ENCODE data around the gene WBP11. TPM values are rescaled to one million over a fixed set of nuclear protein-coding genes. Genes with fewer than 3 reads are reported as not detected.
A peak's percentile ranks its signal among the peaks of the same experiment; 100 is the strongest.

The WBP11 gene
- total RNA-seq, 8 experiments from 2014 or later: 14.5 to 38.5 (median 29.6) TPM

GRCh38 chr12:14811486-14811885 lies 8.2 kb upstream of the WBP11 start:
- in situ Hi-C loops (cut with MboI; ENCODE audit: low pct_unique_long_range_greater_than_20kb in 2 of 9, low sequenced_read_pairs in 9 of 9, unreplicated experiment in 9 of 9): no loop called here
- H3K27ac ChIP-seq: no peak overlapping the region
- no peak for ATAC-seq (replicated peaks in 6 of 8)
- H3K4me1 ChIP-seq (replicated peaks in 1 of 2): no peaks in the 10 kb centered on the region
- 63 to 100% (median 94%) methylated on average over 2 of the region's 2 CpGs for whole genome bisulfite sequencing, 10 experiments
- no peak overlapping the region for H3K4me3 ChIP-seq

DNA sequence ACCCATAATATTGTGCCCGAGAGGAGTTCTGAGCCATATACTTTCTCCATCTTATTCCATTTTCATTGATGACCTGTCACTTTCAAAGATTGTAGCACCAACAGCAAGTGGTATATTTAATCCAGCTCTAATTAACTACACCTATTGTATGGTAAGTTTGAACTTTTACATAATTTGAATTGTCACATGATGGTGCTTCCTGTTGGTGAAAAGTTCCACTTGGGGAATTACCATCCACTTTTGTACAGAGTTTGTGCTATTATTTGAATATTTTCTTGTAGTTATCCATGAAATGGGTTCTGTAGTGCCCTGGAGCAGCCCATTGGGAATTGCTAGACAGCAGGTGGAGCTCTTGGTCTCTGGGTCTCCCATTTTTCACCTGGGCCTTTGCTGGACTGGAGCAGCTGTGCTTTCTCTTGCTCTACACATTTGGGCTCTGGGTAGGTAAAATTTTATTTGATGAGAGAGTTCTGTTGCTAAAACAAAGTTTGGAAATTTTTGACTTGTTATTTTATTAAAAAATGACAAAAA lies 7.7 kb upstream of the WBP11 start:
- H3K27ac ChIP-seq: no peak overlapping the region
- in situ Hi-C loops (cut with MboI; ENCODE audit: low pct_unique_long_range_greater_than_20kb in 2 of 9, low sequenced_read_pairs in 9 of 9, unreplicated experiment in 9 of 9): no loop called here
- WGBS, 10 experiments: 80 to 100% (median 85%) methylated on average over 1 of the region's 1 CpG; no CpG with 5 or more reads in 4 of the 10 experiments
- no peak overlapping the region for H3K4me3 ChIP-seq
- ATAC-seq (replicated peaks in 6 of 8): peak in 2 of 8 experiments; percentile 35 to 47
- no peaks in the 10 kb centered on the region for H3K4me1 ChIP-seq (replicated peaks in 1 of 2)

GRCh38 chr12:14810167-14810952 lies 7.1 kb upstream of the WBP11 start:
- H3K27ac ChIP-seq: no peak overlapping the region
- in situ Hi-C loops (cut with MboI; ENCODE audit: low pct_unique_long_range_greater_than_20kb in 2 of 9, low sequenced_read_pairs in 9 of 9, unreplicated experiment in 9 of 9): no loop called here
- H3K4me3 ChIP-seq: no peak overlapping the region
- no peak for ATAC-seq (replicated peaks in 6 of 8)
- WGBS, 10 experiments: 29 to 100% (median 88%) methylated on average over 1 to 5 of the region's 5 CpGs
- no peaks in the 10 kb centered on the region for H3K4me1 ChIP-seq (replicated peaks in 1 of 2)

DNA sequence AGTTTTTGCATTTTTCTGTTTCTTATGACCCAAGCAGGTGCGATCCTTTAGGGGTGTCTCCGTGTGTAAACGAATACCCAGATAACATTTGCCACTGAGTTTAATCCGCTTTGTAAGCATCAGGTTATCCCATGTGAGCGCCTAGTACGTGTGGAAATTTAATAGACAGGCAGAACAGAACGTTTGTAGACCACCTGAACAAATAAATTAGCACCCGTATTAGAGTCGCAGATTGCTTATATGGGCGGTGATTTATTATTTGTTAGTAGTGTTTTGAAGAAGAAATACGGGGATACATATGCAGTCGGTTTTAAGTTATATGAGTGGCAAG lies 517 bp upstream of the WBP11 start:
- in situ Hi-C loops (cut with MboI; ENCODE audit: low pct_unique_long_range_greater_than_20kb in 2 of 9, low sequenced_read_pairs in 9 of 9, unreplicated experiment in 9 of 9): no loop called here
- Histone ChIP-seq H3K27ac (peak overlapping the region; percentile 59 to 79), H3K4me3 (peak overlapping the region; percentile 50 to 97 (median 94)), H3K4me1 (replicated peaks in 1 of 2) (peaks cover 2 to 21% of the 10 kb centered on the region in 2 donors)
- WGBS, 10 experiments: 0 to 20% (median 0%) methylated on average over 1 to 12 of the region's 12 CpGs; no CpG with 5 or more reads in 1 of the 10 experiments
- ATAC-seq (replicated peaks in 6 of 8): peak; percentile 13 to 36 (median 29)

DNA sequence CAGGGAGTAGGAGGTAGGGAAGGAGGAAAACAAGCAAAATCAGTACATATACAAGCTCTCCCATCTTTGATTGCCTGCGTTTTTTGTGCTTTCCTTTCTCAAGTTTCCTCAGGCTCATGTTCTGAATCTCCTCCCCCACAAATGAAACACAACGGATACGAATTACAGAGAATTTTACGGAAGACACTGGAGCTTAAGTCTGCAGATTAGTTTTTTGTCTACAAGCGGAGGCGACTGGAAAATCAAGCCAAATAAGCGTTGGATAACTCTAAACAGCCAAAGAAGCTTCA lies 612 bp downstream of the WBP11 start:
- ATAC-seq (replicated peaks in 6 of 8): no peak
- peaks cover 2 to 21% of the 10 kb centered on the region in 2 donors for H3K4me1 ChIP-seq (replicated peaks in 1 of 2)
- 0 to 28% (median 1%) methylated on average over 1 to 6 of the region's 7 CpGs; no CpG with 5 or more reads in 4 of the 10 experiments for WGBS, 10 experiments
- in situ Hi-C loops (cut with MboI; ENCODE audit: low pct_unique_long_range_greater_than_20kb in 2 of 9, low sequenced_read_pairs in 9 of 9, unreplicated experiment in 9 of 9): no loop called here
- peak overlapping the region; percentile 92 to 94 for H3K27ac ChIP-seq
- peak overlapping the region; percentile 68 to 97 (median 94) for H3K4me3 ChIP-seq

GRCh38 chr12:14802247-14802646 lies 1.0 kb downstream of the WBP11 start:
- ATAC-seq (replicated peaks in 6 of 8): no peak
- in situ Hi-C loops (cut with MboI; ENCODE audit: low pct_unique_long_range_greater_than_20kb in 2 of 9, low sequenced_read_pairs in 9 of 9, unreplicated experiment in 9 of 9): no loop called here
- no peak overlapping the region for H3K27ac ChIP-seq
- WGBS, 10 experiments: 28 to 90% (median 71%) methylated on average over 2 to 4 of the region's 4 CpGs; no CpG with 5 or more reads in 1 of the 10 experiments
- H3K4me1 ChIP-seq (replicated peaks in 1 of 2): peaks cover 2 to 21% of the 10 kb centered on the region in 2 donors
- peak overlapping the region; percentile 68 to 97 (median 94) for H3K4me3 ChIP-seq

DNA sequence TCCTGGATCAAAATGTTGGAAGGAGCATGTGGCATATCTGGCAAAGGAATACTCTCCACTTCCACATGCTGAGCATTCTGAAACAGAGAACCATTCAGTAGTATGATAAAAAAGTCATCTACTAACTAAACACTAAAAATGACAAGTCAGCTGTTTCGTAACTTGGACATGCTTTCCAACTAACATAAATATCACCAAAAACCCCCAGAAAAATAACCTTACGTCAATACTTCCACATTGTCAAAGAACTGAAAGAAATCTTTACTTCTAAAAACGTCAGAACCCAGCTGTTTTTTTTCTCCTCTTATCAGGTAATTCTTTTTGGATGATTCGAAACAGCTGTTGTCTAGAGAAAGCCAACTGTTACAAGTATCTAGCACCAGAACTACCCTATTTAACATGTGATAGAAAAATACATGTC lies 8.2 kb downstream of the WBP11 start:
- Histone ChIP-seq H3K4me1 (replicated peaks in 1 of 2) (no peaks in the 10 kb centered on the region), H3K4me3 (no peak overlapping the region), H3K27ac (no peak overlapping the region)
- in situ Hi-C loops (cut with MboI; ENCODE audit: low pct_unique_long_range_greater_than_20kb in 2 of 9, low sequenced_read_pairs in 9 of 9, unreplicated experiment in 9 of 9): no loop called here
- WGBS, 10 experiments: 67 to 100% (median 86%) methylated on average over 1 to 4 of the region's 4 CpGs; no CpG with 5 or more reads in 1 of the 10 experiments
- ATAC-seq (replicated peaks in 6 of 8): no peak

DNA sequence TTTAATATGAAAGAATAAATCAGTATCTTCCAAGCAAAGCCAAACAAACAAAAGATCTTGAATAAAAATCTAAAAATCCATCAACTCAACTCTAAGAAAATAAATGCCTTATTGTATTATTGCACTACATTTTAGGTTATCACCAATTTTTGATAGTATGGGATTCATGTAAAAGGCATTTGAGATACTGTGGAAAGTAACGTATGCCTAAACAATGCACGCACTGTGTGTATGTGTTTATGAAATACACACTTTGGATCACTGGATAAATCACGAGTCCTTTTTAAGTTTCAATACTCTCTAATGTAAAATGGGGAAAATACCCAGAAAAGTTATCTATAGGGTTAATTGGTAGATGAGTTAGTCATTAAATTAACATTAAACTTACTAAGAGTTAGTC lies 17.7 kb downstream of the WBP11 start:
- in situ Hi-C loops (cut with MboI; ENCODE audit: low pct_unique_long_range_greater_than_20kb in 2 of 9, low sequenced_read_pairs in 9 of 9, unreplicated experiment in 9 of 9): no loop called here
- no peak for ATAC-seq (replicated peaks in 6 of 8)
- 67 to 100% (median 96%) methylated on average over 2 to 3 of the region's 3 CpGs; no CpG with 5 or more reads in 2 of the 10 experiments for WGBS, 10 experiments
- H3K27ac ChIP-seq: no peak overlapping the region
- no peaks in the 10 kb centered on the region for H3K4me1 ChIP-seq (replicated peaks in 1 of 2)
- no peak overlapping the region for H3K4me3 ChIP-seq

DNA sequence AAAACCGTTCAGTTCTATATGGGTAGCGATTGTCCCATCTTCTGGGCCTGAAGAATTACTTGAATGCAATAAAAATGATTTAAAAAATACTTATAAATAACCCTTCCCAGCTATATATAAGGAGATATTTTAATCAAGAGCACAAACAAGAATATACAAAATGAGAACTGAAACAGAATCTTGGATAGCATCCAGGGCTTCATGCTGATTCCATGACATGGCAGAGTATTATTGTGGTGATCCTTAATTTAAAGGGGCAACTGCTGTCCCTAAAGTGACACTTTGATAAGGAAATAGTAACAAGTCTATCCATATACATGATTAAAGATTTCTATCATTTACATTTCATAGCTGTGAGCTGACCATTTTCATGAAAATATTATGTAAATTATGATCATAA lies 18.8 kb downstream of the WBP11 start:
- no peaks in the 10 kb centered on the region for H3K4me1 ChIP-seq (replicated peaks in 1 of 2)
- no peak for ATAC-seq (replicated peaks in 6 of 8)
- no peak overlapping the region for H3K27ac ChIP-seq
- 94 to 100% (median 100%) methylated on average over 2 of the region's 2 CpGs; no CpG with 5 or more reads in 4 of the 10 experiments for WGBS, 10 experiments
- in situ Hi-C loops (cut with MboI; ENCODE audit: low pct_unique_long_range_greater_than_20kb in 2 of 9, low sequenced_read_pairs in 9 of 9, unreplicated experiment in 9 of 9): no loop called here
- no peak overlapping the region for H3K4me3 ChIP-seq

DNA sequence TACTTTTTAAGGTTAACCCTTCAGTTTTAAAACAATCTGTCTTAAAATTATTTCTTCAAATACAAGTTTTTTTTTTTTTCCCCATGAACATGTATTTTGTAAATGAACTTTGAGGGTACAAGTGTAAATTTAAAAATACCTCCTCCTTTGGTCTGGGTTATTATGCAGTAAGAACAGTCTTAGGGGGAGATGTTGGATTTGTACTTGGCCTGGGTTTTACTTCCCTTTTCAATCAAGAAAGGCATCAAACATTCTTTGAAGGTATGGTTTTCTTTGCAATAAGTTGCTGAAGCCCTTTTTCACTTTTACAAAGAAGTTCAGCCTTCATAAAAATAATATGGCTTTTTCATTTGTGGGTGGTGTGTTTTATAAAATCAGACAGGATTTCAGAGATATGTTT lies 20.5 kb downstream of the WBP11 start:
- ATAC-seq (replicated peaks in 6 of 8): no peak
- Histone ChIP-seq H3K27ac (no peak overlapping the region), H3K4me1 (replicated peaks in 1 of 2) (no peaks in the 10 kb centered on the region), H3K4me3 (no peak overlapping the region)
- in situ Hi-C loops (cut with MboI; ENCODE audit: low pct_unique_long_range_greater_than_20kb in 2 of 9, low sequenced_read_pairs in 9 of 9, unreplicated experiment in 9 of 9): no loop called here

GRCh38 chr12:14781563-14781962 lies 21.7 kb downstream of the WBP11 start:
- WGBS, 10 experiments: 17 to 83% (median 59%) methylated on average over 1 to 2 of the region's 2 CpGs; no CpG with 5 or more reads in 2 of the 10 experiments
- no peak overlapping the region for H3K4me3 ChIP-seq
- H3K4me1 ChIP-seq (replicated peaks in 1 of 2): no peaks in the 10 kb centered on the region
- ATAC-seq (replicated peaks in 6 of 8): no peak
- H3K27ac ChIP-seq: no peak overlapping the region
- in situ Hi-C loops (cut with MboI; ENCODE audit: low pct_unique_long_range_greater_than_20kb in 2 of 9, low sequenced_read_pairs in 9 of 9, unreplicated experiment in 9 of 9): no loop called here

DNA sequence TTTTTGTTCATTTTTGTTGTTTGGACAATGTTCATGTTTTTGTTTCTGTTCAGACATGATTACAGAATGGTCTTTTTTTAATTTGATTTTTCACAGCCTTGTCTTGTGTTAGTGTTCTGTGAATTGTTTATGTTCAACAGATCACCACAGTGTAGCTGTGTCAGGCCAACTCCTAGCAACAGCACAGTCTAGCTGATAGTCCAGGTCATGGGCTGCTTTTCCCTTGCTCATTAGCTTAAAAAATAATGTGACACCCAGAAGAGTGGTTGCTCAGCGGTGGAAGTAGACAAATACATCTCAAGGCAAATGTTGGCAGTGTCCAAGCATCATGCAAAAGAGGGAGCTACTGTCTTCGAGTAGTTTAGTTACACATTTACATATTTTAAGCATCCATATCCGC lies 22.4 kb downstream of the WBP11 start:
- 17 to 100% (median 80%) methylated on average over 1 to 3 of the region's 3 CpGs for WGBS, 10 experiments
- no peak overlapping the region for H3K4me3 ChIP-seq
- ATAC-seq (replicated peaks in 6 of 8): peak in 6 of 8 experiments; percentile 33 to 89 (median 60)
- no peaks in the 10 kb centered on the region for H3K4me1 ChIP-seq (replicated peaks in 1 of 2)
- in situ Hi-C loops (cut with MboI; ENCODE audit: low pct_unique_long_range_greater_than_20kb in 2 of 9, low sequenced_read_pairs in 9 of 9, unreplicated experiment in 9 of 9): no loop called here
- H3K27ac ChIP-seq: no peak overlapping the region

- in situ Hi-C loops (cut with MboI; ENCODE audit: low pct_unique_long_range_greater_than_20kb in 2 of 9, low sequenced_read_pairs in 9 of 9, unreplicated experiment in 9 of 9): no loop called here
- Histone ChIP-seq H3K4me3 (no peak overlapping the region), H3K27ac (no peak overlapping the region), H3K4me1 (replicated peaks in 1 of 2) (no peaks in the 10 kb centered on the region)
- 80 to 100% (median 93%) methylated on average over 1 to 2 of the region's 2 CpGs; no CpG with 5 or more reads in 1 of the 10 experiments for WGBS, 10 experiments
- ATAC-seq (replicated peaks in 6 of 8): no peak
Observed at GRCh38 chr12:14779834-14780233, 23.4 kb downstream of the WBP11 start.

- in situ Hi-C loops (cut with MboI; ENCODE audit: low pct_unique_long_range_greater_than_20kb in 2 of 9, low sequenced_read_pairs in 9 of 9, unreplicated experiment in 9 of 9): no loop called here
- WGBS, 10 experiments: 0 to 100% (median 45%) methylated on average over 1 to 3 of the region's 3 CpGs; no CpG with 5 or more reads in 3 of the 10 experiments
- Histone ChIP-seq H3K4me3 (no peak overlapping the region), H3K27ac (no peak overlapping the region), H3K4me1 (replicated peaks in 1 of 2) (no peaks in the 10 kb centered on the region)
- ATAC-seq (replicated peaks in 6 of 8): no peak
Observed at GRCh38 chr12:14777271-14777670, 26.0 kb downstream of the WBP11 start.
